ENCODE results near the gene BRF1.
"Not testable (repeated sequence)": the region's sequence is repeated elsewhere in the genome, so short reads cannot be mapped to it uniquely, and the experiment has no call there.

The BRF1 gene

GRCh38 chr14:105315211-105315721, 14.5 kb upstream of the BRF1 start:
- no peak for DNase-seq

DNA sequence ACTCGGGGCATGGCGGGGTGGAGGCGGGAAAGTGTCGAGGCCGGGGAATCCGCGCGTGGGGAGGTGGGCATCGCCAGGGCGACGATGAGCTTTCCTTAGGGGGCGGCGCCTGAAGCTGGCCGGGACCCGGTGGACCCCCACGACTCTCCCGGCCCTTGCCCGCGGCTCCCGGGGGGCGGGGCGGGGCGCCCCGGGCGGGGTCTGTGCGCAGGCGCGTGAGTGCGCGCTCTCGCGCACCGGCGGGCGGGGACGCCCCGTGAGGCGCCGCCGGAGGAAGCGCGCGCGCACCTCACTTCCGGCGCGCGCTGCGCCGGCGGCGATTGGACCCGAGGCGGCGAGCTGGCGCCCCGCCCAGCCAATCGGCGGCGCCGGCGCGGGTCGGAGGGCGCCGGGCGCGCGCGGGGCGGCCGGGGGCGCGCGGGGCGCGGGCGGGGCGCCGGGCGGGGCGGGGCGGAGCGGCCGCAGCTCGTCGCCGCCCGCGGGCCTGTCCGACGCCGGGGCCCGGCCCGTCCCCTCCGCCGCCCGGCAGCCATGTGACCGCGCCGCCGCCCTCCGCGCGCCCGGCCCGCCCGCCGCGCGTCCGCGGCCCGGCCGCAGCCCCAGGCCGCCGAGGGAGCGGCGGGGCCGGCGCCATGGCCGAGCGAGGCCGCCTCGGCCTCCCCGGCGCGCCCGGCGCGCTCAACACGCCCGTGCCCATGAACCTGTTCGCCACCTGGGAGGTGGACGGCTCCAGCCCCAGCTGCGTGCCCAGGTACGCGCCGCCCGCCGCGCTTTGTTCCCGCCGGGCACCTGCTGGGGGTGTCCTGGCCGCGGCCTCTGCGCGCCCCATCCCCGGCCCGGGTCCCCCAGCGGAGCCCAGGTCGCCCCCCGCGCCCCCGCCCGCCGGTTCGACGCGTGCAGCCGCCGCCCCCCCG, 13.7 kb upstream of the BRF1 start, which contains the start of gene PACS2:
PACS2 (plus strand) TSS at position 462 of the 914 bp plus-strand sequence; CDS start at position 633, 171 bp downstream.
- peak; percentile 59 to 73 for DNase-seq

GRCh38 chr14:105313381-105314286, 12.8 kb upstream of the BRF1 start:
- DNase-seq: no peak

DNA sequence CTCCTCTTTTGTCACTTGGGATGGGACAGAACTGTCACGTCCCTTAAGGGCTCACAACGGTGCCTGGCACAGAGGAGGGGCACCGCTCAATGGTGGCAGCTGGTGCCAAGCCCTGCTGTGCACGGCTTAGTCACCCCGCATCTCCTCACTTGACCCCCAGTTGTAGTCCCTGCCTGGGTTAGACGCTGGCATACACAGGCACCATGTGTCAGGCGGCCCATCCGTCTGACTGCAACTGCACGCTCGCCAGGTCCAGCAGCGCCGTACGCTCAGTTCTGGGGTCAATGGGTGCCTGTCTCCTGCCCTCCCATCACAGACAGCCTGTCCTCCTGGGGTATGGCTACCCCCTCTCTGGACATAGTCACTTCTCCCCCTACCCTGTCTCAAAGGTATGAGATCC, 12.2 kb upstream of the BRF1 start:
- DNase-seq: no peak

DNA sequence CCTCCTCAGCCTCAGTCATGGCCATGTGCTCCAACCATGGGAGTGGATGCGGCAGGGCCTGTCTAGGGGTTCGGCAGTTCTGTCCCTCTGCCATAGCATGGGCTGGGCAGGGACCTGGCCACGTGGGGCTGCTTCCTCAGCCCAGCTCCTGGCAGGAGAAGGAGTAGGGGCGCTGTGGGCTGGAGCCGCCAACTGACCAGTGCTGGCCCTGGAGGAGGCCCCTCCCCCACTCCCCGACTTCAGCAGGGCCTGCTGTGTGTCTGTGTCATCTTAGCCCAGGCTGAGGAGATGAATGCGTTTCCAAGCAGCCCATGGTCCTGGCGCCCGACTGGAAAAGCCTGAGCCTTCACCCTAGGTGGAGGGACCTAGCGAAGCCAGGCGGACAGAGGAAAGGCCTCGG, 11.0 kb upstream of the BRF1 start:
- no peak for DNase-seq

DNA sequence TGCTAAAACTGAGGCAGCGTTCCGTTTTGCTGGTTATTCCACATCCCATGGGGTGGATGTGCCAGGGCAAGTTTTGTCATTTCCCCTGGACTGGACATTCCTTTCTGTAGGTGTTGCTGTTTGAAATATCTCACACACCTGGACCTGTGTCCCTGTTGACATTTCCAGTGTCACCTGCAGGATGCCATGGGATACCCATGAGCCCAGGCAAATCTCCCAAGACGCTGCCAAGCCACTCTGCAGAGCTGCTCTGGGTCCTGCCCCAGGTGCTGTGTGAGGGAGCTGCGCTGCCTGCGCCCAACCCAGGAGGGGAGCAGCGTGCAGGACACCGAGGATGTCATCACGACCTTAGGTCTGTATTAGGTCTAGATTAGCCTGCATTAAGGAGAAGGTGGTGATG, 8.6 kb upstream of the BRF1 start:
- DNase-seq: no peak

GRCh38 chr14:105307052-105307727, 6.4 kb upstream of the BRF1 start:
- DNase-seq: no peak

DNA sequence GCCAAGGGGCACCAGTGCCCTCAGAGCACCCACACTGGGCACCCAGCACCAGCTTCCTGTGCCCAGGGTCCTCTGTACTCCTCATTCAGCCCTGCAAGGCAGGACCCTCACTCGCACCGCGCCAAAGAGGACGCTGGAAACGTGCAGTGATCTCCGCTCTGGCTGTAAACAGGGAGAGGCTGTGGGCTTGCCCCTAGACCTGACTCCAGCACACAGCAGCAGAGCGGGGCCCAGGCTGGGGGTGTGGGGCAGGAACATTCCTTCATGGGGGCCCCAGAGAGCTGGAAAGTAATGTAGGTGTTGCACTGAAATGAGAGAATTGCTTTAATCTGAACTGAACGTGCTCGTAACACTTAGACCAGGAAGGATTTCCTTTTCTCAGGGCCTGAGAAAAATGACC, 5.0 kb upstream of the BRF1 start:
- no peak for DNase-seq

DNA sequence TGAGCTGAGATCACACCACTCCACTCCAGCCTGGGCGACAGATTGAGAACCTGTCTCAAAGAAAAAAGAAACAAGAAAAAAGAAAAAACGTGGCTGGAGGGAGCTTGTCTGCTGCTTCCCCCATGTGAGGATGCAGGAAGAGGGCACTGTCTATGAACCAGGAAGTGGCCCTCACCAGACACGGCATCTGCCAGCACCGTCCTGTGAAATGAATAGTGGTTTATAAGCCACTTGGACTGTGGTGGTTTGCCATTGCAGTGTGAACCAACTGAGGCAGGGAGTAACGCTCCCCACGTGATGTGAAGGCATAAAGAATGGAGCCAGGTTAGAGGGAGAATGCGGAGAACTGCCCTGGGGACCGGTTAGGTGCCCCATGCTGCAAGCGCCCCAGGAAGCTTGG, 4.5 kb upstream of the BRF1 start:
- DNase-seq: no peak

DNA sequence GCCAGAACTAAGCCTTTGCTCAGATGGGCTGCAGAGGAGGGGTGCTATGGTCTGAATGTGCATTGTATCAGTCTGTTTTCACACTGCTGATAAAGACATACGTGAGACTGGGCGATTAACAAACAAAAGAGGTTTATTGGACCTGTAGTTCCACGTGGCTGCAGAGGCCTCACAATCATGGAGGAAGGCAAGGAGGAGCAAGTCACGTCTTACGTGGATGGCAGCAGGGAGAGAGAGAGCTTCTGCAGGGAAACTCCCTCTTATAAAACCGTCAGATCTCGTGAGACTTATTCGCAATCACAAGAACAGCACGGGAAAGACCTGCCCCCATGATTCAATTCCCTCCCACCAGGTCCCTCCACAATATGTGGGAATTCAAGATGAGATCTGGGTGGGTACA, 3.8 kb upstream of the BRF1 start:
- DNase-seq: no peak

GRCh38 chr14:105303949-105304348, 3.1 kb upstream of the BRF1 start:
- DNase-seq: no peak

DNA sequence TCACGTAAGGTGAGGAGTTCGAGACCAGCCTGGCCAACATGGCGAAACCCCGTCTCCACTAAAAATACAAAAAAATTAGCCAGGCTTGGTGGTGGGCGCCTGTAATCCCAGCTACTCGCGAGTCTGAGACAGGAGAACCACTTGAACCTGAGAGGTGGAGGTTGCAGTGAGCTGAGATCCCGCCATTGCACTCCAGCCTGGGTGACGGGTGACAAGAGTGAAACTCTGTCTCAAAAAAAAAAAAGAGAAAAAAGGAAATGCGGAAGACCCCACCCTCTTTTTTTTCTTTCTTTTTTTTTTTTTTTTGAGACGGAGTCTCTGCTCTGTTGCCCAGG, 1.1 kb upstream of the BRF1 start:
- DNase-seq: not testable (repeated sequence)

DNA sequence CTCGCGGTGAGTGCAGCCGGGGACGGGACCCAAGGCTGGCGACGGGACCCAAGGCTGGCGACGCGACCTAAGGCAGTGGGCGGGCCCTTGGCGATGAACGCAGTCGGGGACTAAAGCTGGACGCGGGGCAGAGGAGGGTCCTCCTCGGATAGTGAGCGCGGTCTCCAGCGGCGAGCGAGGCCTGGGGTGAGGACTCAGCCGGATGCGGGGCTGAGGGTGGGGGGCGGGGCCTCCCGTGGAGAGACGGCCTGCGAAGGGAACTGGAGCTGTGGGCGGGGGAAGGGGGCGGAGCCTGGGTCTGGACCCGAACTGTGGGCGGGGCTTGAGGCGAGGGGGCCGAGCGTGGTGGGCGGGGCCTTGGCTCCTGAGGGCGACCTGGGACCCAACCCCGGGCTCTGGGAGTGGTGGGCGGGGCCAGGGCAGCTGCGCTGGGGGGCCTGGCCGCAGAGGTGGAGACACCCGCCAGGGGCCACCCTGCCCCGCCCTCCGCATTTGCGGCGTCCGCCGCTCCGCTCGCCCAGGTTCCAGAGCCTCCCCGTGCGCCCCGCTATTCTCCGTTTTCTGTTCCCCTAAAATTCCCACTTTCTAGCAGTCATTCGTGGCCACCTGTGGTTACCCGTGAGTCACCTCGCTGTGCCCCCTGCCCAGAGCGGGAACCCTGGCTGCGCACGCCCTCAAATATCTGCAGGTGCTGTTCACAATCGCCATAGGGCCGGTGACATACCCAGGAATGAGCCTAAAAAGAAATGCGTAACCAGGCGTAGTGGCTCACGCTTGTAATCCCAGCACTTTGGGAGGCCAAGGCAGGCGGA, 508 bp upstream of the BRF1 start:
- DNase-seq: peak; percentile 90 to 95

DNA sequence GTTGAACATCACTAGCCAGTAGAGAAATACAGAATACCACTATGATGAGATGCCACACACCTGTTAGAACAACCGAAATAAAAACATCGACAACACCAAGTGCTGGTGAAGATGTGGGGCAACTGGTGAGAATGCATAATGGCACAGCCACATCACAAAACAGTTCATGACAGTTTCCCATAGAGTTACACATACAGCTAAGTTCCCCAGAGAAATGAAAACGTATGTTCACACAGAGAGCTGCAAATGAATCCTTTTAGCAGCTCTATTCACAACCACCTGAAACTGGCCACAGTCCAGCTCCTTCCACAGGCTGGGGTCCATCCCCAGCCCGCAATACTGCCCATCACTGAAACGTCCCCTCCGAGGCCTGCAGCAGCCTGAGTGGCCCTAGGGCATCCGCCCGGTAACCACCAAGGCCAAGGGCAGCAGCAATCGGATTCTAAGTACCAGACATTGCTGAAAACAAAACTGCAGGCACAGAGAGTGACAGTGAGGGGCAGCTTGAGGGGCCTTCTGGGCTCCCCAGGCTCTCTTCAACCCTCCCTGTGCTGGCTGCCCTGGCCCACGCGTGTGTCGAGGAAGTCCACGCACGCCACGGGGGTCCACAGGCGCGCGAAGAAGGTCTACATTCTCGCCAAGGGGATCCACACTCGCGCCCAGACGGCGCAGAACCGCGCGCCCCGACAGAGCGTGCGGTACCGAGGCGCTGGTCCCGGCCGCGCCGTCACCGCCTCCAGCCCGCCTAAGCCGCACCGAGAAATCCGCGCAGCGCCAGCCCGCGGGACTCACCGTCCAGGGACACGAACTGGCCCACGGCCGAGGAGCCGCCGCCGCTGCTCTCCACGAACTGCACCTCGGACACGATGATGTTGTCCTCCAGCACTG, 903 bp downstream of the BRF1 start:
- DNase-seq: no peak

DNA sequence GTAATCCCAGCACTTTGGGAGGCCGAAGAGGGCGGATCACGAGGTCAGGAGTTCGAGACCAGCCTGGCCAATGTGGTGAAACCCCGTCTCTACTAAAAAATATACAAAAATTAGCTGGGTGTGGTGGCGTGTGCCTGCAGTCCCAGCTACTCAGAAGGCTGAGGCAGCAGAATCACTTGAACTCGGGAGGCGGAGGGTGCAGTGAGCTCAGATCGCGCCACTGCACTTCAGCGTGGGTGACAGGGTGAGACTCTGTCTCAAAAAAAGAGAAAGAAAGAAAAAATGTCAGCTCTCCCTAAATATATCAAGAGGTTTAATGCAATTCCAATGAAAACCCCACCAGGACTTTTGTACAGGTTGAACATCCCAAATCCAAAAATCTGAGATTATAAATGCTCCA, 3.5 kb downstream of the BRF1 start:
- DNase-seq: not testable (repeated sequence)

GRCh38 chr14:105294142-105294597, 6.6 kb downstream of the BRF1 start:
- DNase-seq: peak; percentile 14 to 47

DNA sequence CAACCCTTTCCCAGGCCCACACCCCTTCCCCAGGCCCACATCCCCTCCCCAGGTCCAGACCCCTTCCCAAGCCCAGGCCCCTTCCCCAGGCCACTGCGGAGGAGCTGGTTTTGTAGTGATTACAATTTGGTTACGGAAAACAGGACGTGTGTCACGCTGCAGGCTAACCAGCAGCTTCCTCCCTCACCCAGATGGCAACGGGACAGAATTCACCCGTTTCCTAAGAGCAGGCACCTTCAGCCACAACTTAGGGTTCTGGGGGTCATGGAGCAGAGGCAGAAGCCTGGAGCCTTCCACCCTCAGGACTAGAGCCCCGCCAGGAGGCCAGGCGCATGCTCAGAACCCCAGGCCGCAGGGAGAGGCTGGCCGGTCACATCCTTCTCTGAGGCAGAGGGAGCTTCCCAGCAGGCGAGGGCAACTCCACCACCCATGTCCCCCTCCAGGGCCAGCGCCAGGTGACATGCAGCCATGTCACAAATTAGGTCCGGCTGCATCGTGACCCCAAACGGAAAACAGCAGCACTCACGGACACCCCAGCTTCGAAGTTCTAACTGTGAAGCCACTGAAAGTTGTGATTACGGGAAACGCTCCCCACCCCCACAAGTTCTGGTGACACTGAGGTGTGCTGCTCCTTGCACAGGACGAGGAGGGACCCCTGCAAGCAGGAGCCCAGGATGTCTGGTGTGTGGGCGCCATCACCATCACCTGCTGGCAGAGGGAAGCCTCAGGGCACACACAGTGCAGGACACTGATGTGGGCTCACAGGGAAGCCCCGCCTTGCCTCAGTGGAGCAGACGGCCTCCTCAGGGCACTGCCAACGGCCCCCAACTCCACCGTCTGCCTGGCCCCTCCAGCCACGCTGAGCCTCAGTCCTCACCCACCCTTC, 7.7 kb downstream of the BRF1 start:
- no peak for DNase-seq

DNA sequence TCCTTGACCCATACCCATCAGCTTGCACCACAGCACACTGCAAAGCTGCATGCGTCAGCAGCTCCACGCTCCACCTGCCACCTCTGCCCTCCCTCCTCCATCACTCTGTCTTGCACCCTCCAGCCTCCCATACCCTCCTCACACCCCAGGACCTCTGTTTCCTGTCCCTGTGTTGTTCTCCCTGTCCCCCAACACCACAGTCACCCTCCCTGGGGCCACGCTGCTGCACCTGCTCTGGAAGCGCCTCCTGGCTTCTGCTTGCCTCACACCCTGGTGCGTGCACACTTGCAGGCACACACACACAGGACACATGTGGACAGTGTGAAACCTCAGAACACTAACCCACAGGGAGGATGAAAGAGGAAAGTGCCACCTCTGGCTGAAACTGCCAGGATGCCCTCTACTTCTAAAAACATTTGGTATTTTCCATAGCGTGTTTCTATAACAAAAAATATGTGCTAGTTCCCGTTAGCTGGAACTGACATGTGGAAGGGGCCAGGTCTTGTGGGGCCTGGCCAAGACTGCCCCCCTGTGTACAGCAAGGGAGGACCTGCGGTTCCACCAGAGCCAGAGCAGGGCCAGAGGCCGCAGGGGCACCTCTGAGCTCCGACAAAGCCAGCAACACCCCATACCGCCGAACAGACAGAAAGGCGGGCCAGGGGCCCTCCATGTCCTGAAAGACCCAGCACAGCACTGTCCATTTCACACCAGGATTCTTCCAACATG, 10.0 kb downstream of the BRF1 start:
- no peak for DNase-seq

DNA sequence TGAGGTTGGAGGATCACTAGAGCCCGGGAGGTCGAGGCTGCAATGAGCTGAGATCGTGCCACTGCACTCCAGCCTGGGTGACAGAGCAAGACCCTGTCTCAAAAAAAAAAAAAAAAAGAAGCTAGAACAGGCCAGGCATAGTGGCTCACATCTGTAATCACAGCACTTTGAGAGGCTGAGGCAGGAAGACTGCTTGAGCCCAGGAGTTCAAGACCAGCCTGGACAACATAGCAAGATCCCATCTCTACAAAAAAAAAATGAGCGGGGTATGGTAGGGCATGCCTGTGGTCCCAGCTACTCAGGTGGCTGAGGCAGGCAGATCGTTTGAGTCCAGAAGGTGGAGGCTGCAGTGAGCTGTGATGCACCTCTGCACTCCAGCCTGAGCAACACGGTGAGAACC, 11.9 kb downstream of the BRF1 start:
- not testable (repeated sequence) for DNase-seq
